Stimulated activated CD4-positive, alpha-beta T cell treated with anti-CD3 and anti-CD28 coated beads, Interleukin-12 subunit alpha, Interleukin-12 subunit beta, amount 100 ng/mL, for 24 hours (primary cell): Measurements from ENCODE around the gene DHRS13.

Experiments
- DNase-seq, 2 experiments: peaks; one replicate each; pipeline ENCODE4 v3.0.0-alpha.2; 2020; ENCODE audit warnings: low read depth in 2 of 2

Gene DHRS13, protein sequence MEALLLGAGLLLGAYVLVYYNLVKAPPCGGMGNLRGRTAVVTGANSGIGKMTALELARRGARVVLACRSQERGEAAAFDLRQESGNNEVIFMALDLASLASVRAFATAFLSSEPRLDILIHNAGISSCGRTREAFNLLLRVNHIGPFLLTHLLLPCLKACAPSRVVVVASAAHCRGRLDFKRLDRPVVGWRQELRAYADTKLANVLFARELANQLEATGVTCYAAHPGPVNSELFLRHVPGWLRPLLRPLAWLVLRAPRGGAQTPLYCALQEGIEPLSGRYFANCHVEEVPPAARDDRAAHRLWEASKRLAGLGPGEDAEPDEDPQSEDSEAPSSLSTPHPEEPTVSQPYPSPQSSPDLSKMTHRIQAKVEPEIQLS

DNA sequence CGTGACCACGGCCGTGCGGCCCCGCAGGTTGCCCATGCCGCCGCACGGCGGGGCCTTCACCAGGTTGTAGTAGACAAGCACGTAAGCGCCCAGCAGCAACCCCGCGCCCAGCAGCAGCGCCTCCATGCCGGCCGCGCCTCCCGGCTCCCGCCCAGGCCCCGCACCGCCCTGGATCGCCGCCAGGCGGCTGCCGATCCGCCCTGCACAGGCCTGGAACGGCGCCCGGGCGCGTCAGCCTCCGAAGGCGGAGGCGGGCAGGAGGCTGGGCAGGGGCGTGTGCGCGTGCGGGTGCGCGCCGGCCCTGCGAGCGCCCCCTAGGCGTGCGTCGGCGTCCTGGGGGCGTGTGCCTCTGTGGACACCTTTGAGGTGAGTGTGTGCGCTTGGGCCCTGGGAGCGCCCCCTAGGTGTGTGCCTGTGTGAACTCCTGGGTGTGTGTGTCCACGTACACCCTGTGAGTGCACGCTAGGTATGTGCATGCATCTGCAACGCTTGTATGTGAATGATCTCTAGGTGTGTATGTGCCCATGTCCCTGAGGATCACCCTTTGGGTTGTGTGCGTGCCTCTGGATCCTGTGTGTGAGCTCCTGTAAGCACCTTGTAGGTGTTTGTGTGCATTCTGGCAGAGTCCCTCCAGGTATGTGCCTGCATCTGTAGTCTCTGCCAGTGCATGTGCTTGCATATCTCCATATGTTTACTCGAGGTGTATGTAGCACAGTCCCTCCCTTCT is at the start of gene DHRS13:
Gene DHRS13, minus strand, starts transcription at position 261 of the 727 bp plus-strand sequence. Its CDS starts 135 bp downstream, at position 126.
- DNase-seq, result peak; percentile 83 to 89

DNA sequence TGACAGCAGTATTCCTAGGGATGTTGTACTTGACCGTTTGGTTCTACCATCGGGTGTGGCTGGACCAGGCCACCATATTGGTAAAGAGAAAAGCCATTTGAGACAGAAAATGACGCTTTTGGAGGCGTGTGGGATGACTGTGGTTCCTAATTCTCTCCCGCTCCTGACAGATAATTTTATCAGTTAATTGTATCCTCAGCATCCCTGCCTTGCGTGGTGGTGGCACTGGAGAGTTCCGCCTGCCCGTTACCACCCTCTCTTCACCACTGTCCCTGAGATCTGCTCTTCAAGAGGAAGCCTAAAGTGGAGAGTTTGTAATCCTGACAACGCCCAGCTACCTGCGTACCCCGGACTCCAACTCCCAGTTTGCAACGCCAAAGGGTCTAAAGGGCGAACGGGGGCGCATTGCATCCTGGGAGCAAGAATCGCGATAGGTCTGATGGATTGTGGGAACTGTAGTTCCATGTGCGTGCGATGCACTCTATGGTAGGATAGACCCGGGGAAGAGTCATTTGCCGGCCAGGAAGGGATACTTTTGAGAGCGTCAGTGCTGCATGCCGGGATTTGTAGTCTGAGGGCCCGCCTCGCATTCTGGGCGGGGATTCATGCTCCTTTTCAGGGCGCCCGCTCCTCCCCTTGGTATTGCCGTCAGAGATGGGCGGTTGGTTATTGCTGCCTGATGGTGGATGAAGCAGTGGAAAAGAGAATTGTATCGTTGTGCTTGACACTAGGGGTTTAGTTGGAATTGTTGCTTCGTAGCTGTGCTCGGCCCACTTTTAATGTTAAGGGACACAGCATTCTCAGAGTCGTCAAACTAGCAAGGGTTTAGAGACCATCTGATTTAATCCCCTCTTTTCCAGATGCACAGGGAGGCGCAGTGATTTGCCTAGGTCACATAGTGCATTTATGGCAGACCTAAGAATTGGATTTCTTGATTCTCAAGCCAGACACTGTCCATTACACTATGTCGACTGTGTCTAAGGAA is 49.4 kb upstream of the DHRS13 start:
- DNase-seq, result peak; percentile 87 to 92

DNA sequence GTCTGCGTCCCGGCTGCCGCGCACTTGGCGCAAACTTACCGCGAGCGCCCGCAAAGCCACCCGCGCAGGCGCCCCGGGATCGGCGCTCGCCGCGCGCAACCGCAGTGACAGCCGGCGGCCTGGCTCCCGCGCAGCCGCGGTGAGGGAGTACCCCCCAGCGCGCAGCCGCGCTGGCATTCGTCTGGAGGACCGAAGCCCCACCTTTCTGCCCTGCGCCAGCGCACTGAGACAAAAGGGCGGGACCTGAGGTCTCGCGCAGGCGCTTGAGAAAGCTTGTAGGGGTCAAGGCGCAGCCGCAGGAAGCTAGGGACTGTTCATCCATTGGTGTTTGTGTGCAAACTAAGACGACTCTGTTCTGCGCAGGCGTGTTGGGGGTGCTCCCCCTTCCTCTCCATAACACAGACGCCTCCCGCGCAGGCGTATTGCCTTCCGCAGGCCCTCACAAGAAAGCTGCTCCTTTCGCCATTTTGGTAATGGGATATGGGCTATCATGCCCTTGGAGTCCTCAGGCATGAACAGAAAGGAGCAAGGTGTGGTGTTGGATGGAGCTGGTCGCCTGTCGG is 48.6 kb upstream of the DHRS13 start, which contains the start of gene PHF12:
Gene PHF12, minus strand, starts transcription at position 91 of the 563 bp plus-strand sequence. CDS start 558 bp downstream, outside the sequence.
- DNase-seq, result peak; percentile 98 to 99

DNA sequence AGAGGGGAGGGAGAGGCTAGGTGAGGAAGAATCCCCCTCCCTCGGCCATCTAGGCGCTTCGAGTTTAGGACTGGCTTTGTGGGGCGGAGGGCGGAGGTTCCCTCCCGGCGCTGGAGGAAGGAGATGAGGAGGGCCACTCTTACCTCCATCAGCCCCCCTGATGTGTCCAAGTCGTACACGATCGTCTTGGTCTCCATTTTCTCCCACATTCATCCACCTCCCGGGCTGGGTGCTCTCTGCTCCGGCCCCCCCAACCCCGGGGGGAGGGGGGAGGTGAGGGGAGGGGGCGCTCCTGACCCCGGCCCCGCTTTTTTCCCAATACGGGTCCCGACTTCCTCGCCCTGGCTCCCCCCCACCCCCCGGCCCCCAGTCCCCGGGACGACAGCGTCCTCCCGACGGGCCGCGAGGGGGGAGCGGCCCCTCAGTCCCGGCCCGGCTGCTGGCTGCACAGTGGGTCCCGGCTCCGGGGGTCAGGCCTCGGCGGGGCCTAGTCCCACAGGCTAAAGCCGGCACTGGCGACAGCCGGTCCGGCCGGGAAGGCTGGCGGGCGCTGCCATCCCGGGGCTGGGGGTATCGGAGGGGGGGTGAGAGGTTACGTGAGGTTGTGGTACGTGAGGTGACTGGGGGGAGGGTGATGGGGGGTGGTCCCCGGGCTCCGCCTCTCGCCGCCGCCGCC is 48.0 kb upstream of the DHRS13 start:
- no peak for DNase-seq

DNA sequence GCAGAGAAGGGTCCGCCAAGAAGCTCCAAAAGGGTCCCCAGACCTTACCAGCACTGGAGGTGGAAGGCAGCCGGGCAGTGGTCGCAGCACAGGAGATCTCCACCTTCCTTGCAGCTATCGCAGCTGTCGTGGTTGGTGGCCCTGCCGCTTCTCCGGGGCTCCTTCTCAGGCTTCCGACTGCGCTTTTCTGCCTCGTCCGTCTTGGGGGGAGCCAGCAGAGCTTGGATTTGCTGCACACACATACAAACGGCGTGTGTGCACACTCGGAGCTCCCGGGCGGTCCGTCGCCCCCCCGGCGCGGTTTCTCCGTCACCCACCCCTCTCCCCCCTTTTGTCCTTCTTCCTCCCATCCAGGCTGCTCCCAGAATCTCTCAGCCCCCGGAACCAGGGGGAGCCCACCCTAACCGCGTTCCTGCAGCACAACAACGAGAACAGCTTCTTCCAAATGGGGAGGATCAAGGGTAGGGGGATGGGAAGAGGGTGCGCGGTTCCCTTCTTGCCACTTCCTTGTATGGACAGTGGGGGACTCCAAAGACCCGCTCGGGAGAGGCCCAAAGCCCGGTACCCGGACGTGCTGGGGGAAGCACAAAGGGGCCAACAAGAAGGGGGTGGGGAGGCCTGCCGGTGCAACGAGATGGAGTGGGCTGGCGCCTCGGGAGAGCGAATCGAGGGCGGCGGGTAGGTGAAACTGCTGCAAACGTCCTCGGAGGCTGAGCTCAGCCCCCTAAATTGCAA is 47.3 kb upstream of the DHRS13 start:
- peak; percentile 34 to 39 for DNase-seq

DNA sequence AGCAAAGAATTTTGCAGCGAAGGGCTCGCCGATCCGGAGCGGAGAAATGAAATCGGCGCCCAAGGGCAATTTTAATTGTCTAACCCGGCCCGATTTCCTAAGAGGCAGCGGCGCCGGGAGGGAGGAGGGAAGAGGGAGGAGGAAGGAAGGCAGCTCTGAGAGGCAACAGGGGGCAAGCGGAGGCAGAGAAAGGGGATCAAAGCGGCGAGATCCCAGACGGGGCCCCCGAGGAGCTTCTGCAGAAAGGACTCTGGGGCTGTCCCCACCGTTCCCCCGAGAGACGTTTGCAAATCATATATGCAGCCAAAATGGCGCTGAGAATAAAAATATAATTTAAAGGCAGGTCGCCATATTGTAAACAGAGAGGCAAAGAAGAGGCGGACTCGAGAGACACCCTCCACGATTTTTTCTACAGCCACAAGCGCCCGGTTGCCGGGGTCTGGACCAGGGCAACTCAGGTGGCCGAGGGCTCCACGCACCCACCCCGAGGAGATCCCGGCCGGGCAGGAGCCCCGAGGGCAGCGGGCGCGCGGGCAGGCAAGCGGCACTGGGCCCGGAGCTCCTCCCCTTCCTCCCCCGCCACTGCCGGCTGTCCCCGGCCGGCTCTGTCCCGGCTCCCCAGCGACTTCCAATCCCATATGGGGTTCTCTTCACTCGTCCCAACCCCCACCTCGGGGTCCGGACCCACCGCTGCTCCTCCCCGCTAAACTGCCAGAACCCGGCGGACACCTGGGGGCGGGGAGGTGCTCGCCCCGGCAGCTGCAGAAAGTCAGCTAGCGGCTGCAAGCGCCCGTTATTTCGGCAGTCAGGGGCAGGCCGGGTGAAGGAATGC is 46.5 kb upstream of the DHRS13 start:
- peak; percentile 60 to 64 for DNase-seq

DNA sequence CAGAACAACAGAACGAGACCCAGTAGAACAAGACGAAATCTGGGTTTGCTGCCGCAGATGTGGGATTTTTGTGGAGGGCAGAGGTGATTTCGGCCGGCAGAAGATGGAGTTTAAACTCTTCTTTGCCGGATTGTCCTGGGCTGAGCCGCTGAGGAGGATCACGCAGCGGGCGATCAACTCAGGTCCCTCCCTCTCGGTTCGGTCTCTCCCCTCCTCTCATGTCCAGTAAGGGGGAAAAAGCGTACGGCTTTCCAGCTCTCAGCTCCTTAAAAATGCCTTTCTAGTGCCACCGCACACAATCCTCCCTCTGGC is 46.0 kb upstream of the DHRS13 start:
- DNase-seq, result no peak

DNA sequence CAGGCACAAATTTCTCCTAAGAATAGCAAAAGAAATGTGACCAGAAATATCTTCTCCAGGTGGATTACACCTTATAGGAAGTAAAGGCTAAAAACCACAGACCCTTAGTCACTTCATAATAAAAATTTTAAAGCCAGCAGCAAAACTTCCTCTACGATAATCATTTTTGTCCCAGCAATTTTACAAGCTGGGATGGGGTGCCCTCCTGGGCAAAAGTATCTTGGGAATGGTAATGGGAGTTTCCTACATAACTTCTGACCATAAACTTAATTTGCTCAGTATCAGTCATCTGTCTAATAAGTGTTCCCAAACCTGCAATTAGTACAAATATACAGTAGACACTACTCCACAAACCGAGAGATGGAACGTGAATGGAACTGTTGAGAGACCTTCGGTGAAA is 45.5 kb upstream of the DHRS13 start:
- DNase-seq, result no peak

DNA sequence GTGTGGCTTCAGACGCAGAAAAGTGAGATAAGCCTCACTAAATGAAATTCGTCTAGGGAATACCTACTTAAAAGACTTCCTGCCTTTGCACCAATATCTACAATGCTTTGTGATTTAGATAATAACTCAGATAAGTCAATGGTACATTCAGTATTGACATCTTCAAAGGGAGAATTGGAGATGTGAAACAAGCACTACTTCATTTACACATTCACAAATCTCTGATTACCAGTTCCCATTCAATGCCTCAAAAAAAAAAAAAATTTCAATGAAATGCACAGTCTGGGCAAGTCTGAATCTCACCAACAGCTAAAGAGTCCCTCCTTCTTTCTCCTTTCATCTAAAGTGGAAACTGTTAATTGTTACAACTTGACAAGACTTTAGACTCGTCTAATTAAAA is 44.8 kb upstream of the DHRS13 start:
- DNase-seq, result no peak

DNA sequence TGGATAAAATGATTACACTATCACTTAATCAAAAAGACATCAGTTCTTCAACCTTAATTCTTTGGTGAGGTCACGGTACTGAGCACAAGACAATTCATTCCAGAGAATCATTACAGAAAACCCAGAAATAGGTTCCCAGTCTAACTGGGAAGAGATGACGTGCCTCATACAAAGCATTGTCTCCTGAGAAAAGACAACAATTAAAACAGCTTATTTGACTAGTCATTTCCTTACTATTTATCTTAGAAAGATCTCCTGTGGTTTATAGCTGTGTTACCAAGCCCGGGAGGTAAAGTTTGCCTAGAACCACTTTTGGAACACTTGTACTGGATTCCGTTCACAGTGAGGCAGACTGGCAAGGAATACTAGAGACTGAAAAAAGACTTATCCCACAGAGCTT is 43.4 kb upstream of the DHRS13 start:
- no peak for DNase-seq

DNA sequence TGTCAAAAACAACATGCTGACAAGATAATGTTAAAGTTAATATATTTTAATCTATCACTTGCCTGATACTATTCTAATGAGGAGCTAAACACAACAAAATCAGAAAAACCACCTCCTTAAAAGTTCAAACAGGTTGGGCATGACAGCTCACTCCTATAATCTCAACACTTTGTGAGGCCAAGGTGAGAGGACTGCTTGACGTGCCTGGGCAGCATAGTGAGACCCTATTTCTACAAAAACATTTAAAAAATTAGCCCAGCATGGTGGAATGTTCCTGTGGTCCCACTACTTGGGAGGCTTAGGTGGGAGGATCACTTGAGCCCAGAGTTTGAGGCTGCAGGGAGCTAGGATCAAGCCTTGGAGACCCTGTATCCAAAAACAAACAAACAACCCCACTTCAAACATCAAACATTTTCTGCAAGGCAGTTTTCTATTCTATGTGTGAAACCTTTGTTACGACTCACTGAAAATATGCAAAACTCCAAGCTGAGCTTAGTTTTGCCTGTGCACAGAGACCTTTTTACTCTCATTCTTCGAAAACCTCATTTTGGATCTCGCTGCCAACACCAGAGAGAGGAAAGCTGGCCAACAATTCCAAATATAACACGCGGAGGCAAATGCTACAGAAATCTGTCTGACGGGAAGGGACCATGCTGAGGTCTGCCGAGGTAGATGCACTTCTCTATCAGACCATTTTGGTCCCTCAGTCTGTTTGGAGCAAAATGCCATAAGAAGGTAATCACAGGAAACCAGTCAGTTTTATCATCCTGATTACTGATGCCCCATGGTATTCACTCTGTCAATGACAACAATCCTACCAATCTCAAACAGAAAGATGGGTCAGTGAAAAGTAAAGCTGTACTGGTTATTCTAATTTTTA is 42.2 kb upstream of the DHRS13 start:
- no peak for DNase-seq

DNA sequence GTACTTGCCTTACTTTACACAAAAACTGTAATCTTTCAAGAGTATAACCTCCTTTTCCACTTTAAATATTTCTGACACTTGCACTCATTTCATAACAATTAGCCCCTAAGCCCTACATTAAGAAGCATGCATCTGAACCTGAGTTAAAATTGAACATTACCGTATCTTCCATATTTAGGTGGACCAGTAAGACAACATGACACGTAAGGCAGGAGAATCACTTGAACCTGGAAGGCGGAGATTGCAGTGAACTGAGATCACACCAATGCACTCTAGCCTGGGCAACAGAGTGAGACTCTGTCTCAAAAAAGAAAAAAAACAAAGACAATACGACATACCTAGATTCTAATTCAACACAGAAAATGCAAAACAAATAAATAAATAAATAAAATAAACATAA is 41.5 kb upstream of the DHRS13 start:
- DNase-seq, result no peak

DNA sequence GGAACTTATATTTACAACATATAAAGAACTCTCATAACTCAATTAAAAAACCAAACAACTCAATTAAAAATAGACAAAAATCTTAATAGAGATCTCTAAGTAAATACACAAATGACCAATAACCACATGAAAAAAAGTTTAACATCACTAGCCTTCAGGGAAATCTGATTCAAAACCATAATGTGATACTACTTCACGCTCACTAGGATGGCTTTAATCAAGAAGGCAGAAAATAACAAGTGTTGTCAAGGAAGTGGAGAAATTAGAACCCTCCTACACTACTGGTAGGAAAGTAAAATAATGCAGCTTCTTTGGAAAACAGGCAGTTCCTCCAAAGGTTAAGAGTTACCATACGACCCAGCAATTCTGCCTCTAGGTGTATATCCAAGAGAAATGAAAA is 40.0 kb upstream of the DHRS13 start:
- no peak for DNase-seq

DNA sequence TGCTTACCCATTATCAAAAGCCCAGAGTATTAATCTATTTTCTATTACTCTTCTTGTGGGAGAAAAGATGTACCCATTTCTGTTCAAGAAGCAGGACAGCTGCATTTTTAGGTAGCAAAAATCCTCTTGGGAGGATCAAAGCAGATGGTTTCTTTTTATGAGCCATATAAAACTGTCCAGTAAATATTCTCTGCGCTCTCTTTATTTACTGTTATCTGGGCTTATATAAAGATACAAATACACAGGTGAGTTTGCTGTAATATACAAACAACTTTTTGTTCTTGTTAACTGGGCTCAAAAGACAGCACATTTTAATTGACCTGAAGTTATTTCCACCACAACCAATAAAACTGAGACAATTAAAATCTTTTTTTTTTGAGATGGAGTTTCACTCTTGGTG is 38.4 kb upstream of the DHRS13 start:
- DNase-seq, result no peak

DNA sequence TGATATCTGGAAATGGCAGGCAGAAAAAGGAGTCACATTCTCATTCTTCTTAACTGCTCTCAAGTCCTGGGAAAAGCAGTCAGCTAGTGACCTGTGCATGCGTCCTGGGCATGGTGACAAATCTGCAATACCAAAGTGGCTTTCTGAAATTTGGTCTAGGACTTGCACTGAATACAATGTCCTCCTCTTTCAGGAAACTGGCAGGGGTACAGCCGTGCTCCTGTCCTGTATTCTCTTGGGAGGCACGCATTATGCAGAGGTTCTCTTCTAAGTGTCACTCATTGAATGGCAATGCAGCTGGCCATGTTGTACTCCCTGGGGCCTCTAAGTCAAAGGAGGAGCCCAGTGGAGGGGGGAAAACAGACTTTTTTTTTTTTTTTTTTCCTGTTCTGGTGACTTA is 37.8 kb upstream of the DHRS13 start:
- DNase-seq, result no peak

DNA sequence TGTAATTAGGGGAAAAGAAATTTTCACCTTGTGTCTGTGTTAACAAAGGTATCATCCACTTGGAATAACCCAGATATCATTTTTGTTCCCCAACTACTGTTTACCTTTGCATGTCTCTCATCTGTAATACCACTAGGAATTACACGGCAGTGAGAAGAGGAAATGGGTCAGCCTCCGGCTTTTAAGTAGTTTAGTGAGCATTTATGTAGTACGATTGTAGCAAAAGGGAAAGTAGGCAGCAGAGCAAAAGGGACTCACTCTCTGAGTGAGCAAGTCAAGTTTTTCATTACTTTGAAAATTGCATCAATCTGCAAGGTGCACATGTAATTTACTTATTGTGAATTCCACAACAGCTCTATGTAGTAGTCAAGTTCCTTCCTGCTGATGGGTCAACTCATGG is 37.3 kb upstream of the DHRS13 start:
- DNase-seq, result no peak

DNA sequence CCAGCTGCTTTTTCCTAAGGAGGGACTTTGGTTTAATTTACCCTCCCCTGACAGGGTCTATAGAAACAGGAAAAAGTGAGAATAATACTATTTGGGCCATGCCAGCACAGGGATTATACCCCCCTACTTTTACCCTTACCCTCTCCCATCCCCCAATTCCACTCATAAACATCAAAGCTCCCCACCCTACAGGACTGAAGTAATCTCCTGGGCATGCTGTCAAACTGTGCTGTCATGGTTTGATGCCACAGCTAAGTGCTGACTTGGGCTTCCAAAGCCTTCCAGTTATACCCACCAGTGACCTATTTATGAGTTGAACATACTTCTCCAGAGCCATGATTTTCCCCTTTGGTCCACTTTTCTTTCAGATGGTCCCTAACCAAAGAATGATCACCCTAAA is 35.7 kb upstream of the DHRS13 start:
- no peak for DNase-seq

DNA sequence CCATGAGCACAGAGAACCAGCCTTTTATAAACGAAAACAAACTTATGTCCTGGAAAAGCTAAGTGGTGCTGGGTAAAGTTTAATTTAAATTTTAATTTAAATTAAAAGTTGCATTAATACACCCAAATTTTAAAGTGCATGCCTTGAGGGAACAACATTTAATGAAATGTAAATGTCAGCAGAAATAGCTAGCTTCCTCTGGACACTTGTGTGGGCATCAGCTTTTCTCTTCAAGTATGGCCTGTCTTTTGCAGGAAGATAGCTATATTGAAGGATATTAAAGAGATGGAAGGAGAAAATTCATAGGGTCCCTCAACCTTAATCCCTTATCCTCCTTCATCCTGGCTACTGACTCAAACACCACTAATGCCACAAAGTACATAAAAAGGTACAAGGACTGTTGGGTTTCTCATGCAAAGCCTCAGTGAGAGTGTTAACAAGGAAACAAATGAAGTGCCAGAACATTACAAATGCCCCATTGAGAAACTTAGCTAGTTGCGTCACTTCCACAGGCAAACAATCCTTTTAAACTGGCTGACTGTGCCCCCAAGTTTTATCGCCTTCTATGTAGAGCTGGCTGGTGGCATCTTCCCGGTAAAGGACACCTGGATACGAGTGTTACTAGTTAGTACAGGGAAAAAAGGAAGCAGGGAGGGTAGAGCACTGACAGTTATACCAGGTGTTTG is 34.3 kb upstream of the DHRS13 start:
- DNase-seq, result no peak
